Measurements from ENCODE around the gene CBARP.

The CBARP gene

DNA sequence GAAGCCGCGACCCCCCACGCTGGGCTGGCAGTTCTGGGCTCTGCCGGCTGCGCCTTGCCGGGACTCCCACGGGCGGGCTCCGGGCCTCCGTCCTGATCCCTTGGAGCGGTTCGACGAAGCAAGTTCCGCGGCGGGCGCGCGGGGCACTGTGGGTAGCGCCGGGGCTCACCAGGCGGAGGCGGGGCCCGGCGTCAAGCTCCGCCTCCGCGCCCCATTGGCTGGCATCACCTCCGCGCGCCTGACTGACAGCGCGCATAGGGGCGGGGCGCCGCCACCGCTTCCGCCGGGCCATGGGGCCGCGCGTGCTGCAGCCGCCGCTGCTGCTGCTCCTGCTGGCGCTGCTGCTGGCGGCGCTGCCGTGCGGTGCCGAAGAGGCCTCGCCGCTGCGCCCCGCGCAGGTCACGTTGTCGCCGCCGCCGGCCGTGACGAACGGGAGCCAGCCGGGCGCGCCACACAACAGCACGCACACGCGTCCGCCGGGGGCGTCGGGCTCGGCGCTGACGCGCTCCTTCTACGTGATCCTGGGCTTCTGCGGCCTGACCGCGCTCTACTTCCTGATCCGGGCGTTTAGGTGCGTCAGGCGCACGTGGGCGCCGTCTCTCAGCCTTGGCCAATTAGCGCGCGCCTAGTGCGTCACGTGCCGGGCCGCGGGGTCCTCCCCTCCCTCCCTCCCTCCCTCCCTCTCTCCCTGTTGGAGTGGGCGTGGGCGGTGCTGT, 37.6 kb upstream of the CBARP start, which contains the start of gene FAM174C:
FAM174C (plus strand) TSS at position 271 of the 716 bp plus-strand sequence; CDS start at position 291, 20 bp downstream.
- peak; percentile 84 to 95 for DNase-seq

DNA sequence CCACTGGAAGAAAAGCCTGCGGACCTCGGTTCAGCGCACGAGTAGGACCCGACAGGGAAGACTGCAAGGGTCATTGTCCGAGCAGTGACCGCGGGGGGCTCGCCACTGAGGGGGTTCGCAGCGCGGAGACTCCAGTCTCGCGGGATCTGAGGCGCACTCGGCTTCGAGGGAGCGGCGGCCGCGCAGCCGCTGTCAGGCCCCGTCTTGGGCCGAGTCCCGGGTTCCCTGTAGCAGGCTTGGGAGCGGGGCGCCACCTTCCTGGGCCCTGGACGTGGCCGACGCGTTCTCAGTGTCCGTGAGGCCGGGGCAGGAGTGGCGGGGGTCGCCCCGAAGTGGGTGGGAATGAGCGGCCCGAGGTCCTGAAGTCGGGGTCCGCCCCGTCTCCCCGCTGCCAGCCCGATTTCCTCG, 37.1 kb upstream of the CBARP start:
- peak in 1 of 2 experiments; percentile 49 for DNase-seq

DNA sequence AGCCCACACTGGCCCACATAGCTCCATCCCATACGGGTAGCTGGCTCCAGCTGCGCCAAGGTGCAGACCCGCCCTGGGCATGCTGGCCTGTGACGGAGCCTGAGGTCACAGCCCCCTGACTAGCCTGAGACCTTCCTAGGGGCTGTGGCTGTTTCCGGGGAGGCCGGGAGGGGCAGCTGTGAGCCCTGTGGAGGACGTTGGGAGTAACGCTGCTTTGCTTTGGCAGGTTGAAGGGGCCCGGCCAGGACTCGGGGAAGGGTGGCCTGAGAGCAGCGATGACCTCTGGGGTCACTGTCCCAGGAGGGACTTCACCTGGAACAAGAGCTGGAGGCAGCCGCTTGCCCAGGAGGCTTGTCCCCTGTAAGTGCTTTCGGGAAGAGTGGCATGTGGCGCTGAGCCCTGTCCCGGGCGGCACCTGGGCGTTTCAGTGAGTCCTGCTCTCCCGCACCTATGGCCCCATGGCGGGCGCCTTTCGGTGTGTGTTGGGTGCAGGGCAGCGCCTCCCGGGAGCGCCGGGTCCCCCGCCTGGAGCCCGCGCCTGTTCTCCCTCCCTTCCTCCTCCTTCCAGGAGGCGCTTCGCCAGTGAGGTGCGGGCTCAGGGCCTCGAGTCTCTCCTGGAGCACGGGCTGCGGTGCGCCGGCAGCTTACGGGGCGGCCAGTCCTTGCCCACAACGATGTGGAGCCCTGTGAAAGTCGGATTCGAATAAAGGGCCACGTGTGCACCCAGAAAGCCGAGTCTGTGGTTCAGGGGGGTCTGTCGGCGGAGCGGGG, 36.5 kb upstream of the CBARP start:
- DNase-seq: no peak

DNA sequence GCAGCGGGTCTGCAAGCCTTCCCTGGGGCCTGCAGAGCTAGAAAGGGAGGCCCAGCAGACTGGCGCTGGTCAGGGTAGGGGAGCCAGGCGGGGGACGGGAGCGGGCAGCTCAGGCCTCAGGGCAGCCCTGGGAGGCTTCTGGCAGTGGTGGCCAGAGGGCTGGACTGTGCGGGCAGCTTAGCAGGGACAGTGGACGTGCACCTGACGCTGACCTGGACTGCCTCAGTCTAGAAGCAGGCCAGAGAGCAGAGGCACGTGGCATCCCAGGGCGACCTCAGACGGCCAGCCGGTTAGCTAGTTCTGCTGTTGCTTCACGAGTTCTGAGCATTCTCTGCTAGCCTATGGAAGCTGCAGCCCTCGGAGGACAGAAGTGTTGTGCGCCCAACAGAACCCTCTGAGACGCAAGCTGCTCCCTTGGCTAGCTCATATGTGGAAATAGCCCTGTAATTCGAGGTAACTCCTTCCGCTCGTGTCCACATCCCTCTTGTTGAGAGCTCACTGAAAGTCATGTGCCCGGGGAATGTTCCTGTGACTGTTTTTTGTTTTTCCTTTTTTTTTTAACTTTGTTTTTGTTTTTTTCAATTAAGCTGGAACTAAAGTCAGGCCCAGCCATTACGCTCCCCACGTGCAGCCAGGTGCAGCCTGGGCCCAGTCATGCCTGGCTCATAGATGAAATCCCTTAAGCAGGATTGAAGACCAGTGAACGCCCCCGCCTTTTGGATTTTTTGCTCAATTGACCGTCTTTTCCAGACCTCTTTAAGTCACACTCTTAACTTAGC, 35.6 kb upstream of the CBARP start:
- no peak for DNase-seq

DNA sequence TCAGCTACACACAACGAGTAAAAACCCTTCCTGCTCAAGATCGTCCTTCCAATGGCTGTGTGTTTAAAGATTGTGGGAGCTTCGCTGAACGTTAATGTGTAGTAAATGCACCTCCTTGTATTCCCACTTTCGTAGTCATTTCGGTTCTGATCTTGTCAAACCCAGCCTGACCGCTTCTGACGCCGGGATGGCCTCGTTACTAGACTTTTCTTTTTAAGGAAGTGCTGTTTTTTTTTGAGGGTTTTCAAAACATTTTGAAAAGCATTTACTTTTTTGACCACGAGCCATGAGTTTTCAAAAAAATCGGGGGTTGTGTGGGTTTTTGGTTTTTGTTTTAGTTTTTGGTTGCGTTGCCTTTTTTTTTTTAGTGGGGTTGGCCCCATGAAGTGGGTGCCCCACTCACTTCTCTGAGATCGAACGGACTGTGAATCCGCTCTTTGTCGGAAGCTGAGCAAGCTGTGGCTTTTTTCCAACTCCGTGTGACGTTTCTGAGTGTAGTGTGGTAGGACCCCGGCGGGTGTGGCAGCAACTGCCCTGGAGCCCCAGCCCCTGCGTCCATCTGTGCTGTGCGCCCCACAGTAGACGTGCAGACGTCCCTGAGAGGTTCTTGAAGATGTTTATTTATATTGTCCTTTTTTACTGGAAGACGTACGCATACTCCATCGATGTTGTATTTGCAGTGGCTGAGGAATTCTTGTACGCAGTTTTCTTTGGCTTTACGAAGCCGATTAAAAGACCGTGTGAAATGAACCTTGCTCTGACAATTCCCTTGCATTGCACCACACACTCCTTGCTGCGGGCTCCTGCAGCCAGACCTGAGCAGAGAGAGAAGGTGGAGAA, 34.8 kb upstream of the CBARP start:
- DNase-seq: no peak

DNA sequence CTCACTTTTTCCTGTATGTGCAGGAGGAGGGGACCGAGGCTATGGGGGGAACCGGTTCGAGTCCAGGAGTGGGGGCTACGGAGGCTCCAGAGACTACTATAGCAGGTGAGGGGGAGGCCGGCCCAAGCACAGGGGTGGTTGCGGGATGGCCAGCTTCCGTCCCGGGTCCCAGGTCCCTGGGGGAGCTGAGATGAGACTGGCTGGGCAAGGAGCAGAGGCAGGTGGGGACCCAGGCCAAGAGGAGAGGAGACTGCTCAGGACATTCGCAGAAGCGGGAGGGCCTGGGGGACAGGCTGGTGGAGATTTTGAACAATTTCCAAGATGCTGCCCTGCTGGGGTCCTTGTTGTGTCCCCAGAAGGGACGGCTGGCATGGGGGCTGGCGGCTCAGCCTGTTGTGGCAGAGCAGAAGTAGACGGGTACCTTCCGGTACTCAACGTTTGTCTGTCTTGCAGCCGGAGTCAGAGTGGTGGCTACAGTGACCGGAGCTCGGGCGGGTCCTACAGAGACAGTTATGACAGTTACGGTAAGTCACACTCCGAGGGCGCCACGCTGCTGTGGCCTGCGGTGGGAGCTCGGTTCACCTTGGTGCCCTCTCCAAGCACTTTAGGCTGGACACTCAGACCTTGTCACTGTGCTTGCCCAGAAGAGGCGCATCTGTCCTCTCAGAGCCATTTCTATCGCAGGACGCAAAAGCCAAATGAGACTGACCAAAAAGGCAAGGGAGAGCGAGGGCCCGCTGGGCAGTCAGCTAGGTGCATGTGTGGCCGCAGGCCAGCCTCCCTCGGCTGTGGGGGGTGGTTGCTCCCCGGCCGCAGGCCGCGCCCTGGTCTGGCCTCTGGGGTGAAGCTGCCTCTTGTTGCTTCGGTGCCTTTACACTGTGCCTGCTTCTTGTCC, 34.0 kb upstream of the CBARP start:
- no peak for DNase-seq

DNA sequence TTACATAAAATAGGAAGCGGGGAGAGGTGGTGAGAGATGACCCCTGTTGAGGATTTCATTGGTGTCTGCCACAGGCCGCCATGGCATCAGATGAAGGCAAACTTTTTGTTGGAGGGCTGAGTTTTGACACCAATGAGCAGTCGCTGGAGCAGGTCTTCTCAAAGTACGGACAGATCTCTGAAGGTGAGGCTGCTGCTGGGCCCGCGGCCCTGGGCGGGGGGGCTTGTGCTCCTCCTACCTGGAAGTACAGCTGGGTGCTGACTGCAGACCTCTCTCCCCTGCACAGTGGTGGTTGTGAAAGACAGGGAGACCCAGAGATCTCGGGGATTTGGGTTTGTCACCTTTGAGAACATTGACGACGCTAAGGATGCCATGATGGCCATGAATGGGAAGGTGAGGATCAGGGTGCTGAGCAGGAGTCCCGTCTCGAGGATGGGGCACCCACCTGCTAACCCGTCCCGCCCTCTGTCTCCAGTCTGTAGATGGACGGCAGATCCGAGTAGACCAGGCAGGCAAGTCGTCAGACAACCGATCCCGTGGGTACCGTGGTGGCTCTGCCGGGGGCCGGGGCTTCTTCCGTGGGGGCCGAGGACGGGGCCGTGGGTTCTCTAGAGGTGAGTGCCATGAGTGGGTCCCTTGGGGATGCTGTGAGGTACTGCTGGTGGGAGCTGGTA, 33.2 kb upstream of the CBARP start:
- DNase-seq: no peak

DNA sequence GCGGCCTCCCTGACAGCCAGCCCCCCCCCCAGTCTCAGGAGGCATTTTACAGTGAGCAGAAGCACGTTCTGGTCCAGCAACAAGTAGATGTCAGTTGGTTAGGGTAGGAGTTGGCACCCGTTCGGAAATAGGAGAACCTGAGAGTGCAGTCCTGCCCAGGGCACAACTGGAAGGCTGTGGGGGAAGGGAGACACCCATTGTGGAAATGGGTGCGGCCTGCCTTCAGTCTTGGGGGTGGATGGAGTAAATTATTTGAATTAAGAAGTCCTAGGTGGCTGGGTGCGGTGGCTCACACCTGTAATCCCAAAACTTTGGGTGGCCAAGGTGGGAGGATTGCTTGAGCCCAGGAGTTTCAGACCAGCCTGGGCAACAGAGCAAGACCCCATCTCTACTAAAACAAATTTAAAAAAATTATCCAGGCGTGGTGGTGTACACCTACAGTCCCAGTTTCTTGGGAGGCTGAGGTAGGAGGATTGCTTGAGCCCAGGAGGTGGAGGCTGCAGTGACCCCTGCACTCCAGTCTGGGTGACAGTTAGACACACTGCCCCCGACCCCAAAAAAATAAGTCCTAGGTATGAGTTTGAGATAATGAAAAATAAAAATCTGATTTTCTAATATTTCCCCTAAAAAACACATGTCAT, 32.5 kb upstream of the CBARP start:
- no peak for DNase-seq

DNA sequence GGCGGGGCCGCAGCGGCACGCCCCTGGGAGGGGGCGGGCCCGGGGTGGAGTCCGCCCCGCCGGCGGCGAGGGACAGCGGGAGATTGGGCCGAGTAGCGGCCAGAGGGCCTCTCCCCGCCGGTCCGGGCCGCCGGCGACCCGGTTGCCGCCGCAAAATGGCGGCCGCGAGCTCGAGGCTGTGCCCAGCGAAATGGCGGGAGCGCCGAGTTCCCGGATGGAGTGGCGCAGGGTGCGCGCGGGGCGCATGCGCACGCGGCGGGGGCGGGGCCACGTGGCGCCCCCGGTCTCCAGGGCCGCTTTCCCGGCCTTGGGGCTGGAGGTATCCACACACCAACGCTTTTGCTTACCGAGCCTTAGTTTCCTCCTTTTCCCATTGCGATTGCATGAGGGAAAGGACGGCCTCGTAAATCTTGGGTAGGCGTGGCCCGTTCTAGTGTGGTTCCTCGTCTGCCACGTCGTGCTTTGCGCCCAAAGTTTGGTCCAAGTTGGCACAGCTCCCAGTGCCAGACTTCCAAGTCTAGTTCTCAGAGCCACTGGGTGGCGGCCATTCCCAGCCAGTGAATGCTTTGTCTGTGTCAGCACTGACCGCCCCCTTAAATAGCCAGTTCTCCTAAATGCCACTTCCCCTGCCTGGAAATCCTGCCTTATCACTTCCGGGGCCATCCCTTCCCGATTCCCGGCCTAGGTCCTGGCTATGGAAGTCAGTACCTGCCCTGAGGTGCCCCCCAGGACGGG, 31.8 kb upstream of the CBARP start:
- DNase-seq: peak in 1 of 2 experiments; percentile 78

DNA sequence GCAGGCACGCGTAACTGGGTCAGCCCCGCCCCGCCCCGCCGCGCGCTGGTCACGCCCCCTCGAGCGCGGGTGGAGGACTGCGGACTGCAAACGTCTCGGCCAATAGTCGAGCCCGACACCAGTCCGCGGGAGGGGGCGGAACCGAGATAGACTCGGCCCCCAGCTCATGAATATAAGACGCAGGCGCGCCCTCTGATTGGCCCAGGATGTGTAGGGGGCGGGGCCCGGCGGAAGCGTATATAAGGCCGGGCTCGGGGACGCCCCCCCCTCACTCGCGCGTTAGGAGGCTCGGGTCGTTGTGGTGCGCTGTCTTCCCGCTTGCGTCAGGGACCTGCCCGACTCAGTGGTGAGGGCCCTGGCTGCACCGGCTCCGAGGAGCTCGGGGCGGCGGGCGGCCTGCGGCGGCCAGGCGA, 31.3 kb upstream of the CBARP start, which contains the start of gene CIRBP:
CIRBP (plus strand) TSS at position 268 of the 413 bp plus-strand sequence. CDS start 1,602 bp downstream, outside the sequence.
- peak; percentile 84 to 98 for DNase-seq

DNA sequence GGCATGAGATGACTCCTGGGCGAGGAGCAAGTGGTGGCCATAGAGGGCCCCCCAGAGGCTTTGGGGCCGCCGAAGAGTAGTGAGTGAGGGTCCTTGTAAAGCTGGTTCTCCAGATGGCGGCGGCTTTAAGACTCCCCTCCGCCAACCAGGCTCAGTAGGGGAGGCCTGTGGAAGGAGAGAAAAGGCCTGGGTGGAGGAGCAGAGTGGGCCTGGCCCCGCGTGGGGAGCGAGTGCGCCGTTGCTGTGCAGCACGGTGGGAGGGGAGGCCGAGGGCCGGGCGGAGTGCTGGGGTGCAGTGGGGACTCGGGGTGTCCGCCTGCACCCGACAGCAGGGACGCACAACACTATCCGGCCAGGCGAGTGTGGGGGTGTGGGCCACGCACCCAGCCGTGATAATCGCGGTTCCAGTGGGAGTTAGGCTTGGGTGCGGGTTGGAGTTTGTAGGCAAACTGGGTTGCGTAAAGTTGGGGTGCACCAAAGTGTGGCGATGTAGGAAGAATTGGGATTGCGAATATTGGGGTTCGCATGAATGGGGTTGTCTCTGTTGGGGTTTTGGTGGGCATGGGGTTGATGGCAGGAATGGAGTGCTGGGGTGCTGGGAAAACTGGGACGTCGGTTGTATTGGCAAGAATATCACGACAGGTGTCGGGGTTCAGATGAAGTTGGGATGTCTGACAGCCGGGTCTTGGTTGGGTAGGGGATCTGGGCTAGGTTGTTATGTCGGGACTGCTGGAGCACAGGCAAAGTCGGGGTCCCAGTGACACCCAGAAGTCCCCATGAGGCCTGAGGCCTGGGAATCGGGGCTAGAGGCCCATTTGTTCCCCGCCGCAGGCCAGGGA, 30.6 kb upstream of the CBARP start:
- DNase-seq: no peak

DNA sequence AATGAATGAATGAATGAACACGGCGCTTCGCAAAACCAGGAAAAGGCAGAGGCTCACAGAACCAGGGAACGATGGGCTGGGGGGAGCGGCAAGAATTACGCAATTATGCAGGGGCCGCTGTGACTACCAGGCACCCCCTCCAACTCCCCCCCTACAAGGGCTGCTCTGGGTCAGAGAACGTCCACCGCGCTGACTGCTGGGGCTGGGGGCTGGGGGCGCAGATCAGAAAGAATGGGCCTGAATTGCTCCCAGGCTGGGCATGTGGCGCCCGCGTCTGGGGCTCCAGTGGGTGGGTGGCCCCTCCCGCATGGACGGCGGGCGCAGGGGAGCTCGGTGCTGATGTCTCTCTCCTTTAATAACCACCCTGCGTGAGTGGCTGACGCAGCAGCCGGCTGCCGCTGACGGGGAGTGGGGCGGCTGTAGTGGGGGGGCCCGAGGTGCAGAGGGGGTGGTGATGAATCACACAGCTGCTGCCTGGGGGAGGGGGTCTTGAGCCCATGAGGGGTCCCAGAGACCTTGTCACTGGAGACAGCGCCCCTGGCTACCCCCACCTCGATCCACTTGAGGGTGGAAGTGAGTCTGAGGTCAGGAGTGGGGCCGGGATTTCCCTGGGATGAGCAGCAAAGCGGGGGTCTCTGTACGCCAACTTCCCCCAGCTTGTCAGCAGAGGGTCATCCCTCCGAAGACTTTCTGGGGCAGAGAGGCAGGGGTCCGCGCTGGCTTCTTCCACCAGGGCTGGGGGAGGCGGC, 29.8 kb upstream of the CBARP start:
- DNase-seq: no peak

DNA sequence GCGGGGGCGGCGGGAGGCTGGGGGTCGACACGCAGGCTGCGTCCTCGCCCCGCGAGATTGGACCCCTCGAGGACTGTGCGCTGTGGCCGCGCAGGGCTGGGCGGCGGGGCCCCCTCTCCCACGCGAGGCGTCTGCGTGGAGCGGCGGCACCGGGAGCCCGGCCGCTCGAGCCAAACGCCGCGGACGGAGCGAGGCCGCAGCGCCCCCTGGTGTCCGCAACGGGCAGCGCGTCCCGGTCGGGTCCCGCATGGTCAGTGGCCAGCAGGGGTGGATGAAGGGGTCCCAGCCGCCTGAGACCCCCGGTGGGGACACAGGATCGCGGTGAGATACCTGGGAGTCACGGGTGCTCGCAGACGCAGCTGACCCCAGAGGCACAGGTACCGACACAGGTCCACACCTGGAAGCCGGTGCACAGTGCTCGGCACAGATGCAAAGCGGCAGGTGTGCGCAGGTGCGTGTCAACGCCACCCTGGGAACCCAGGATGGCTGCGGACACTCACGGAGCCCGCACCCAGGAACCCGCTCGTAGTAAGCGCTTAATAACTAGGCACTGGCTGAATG, 29.2 kb upstream of the CBARP start:
- peak in 1 of 2 experiments; percentile 73 for DNase-seq

DNA sequence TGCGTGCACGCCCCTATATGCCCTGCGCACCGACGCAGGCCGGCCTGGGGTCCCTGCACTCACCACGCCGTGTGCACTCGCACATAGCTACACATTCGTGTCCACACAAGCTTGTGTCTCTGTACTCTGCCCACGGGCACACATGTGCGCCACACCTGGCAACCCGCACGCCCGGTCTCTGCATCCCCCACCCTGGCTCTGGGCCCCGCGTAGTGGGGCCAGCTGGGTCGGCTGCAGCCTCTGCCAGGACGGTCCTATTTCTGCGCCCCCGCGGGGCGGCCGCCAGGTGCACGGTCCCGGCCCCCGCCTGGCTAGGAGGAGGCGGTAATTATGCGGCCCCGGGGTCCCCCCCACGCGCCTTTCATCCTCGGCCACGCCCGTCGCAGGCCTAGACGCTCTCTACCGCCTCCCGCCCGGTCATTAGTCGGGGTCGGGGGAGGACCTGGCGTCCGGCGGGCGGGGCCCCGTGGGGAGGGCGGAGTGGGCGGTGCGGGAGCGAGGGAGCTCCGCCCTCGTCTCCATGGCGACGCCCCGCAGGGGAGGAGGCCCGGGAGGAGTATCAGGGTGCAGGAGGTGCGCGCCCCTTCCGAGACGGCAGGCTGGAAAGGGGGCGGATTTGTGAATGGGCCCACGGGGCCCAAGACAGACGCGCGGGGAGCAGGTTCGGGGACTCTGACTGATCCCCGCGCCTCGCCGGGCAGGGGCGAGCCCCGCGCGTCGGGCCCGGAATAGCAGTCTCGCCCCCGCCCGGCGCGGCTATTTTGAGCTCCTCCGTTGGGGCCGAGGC, 28.5 kb upstream of the CBARP start:
- DNase-seq: peak in 1 of 2 experiments; percentile 74

DNA sequence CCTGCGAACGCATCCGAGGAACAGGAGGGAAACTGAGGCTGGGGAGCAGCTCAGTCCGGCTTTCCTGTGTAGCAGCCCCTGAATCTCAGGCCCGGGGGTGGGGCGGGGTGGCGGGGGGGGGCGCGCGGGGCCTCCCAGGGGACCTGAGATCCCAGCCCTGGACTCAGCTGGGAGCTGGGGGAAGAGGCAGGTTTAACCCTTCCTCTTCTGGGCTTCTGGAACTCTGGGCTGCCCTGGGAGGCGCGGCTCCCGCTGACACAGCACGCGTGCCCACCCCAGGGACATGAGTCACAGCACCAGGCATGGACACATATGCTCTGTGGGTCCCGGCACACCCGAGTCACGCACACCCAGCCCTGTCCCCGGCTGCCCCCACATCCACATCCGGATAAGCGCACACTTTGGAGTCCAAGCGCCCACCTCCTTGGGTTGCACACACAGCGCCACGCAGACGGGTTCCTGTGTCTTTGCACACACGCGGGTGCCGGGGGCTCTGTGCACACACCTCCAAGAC, 27.9 kb upstream of the CBARP start:
- DNase-seq: no peak

Measured in NCI-H526 (cell line).